Gastroesophageal sphincter (tissue), 3 donors: ENCODE data around the gene IFI16.

Source experiments
- CTCF ChIP-seq, 4 experiments: fragments of 200-600 bp in 2 of 4; fragments of 450-650 bp in 2 of 4; sonication (generic) in 1 of 4; IDR thresholded peaks; one replicate each; pipeline ENCODE4 v1.5.1; 2017 to 2019; ENCODE audit warnings: antibody characterized with exemption in 4 of 4, mild to moderate bottlenecking in 2 of 4, moderate library complexity in 2 of 4
- EP300 ChIP-seq: sonication (generic); formaldehyde crosslinking; IDR thresholded peaks from one replicate; pipeline ENCODE4 v1.6.1; 2017; ENCODE audit warnings: antibody characterized with exemption, mild to moderate bottlenecking
- POLR2A ChIP-seq, 2 donors: fragments of 450-650 bp; IDR thresholded peaks; one replicate each; pipeline ENCODE4 v1.6.1; 2017; ENCODE audit warnings: antibody characterized with exemption in 2 of 2, mild to moderate bottlenecking in 2 of 2, moderate library complexity in 1 of 2
- POLR2AphosphoS5 ChIP-seq: sonication (generic); formaldehyde crosslinking; IDR thresholded peaks from one replicate; pipeline ENCODE4 v1.6.1; 2017; ENCODE audit warnings: antibody characterized with exemption

- TF ChIP-seq CTCF (IDR thresholded peaks at IDR 0.05) (no peak), POLR2A (IDR thresholded peaks at IDR 0.05) (no peak), POLR2AphosphoS5 (no peak), EP300 (no peak)
These were observed 33.5 kb upstream of the IFI16 start for GRCh38 chr1:158976219-158976618.
